H1 (cell line): ENCODE data around the gene MXI1. TPM values are rescaled to one million over a fixed set of nuclear protein-coding genes. Genes with fewer than 3 reads are reported as not detected.

Source experiments
- polyA plus RNA-seq, 7 experiments: library from polyadenylated mRNA; depleted of rRNA in 3 of 7; stranded (reverse) in 5 of 7; unstranded in 2 of 7; fragments of >200 nt in 5 of 7; fragments of 200-250 nt in 2 of 7; gene quantifications; 1 replicate in 5 of 7; 2 replicates in 1 of 7; 4 replicates in 1 of 7; pipeline versions ENCODE4 v1.2.1 to v1.2.3, GENCODE V29; 2011 to 2013; ENCODE audit warnings: missing spikeins in 2 of 7, mixed read lengths in 2 of 7
- total RNA-seq: library from RNA; stranded (reverse); fragmentation: NEBNext Ultra II Directional; extraction: Animal tissue kit (Norgen Biotek cat#: 25700); gene quantifications from 2 replicates; pipeline ENCODE4 v1.2.1, GENCODE V29; 2021

Gene MXI1
- total and polyA plus RNA-seq, 2 of the 8 experiments (the other 6 are each of a cell fraction or from before 2014, with no cell fraction given) = 5.7 to 8.8 TPM

Other genes starting within 250 kb of the MXI1 start
- 78.9 and 85.6 TPM in 2 replicates for gene ADD3, start 199.6 kb upstream of the MXI1 start, total RNA-seq
- gene ADD3, start 199.6 kb upstream of the MXI1 start, polyA plus RNA-seq (2011; rRNA removed) = 27.7 and 44.7 TPM in 2 replicates
- 48.6 and 53.5 TPM in 2 replicates for gene SMNDC1, start 97.3 kb downstream of the MXI1 start, total RNA-seq
- 4.3 and 8.1 TPM in 2 replicates for gene SMNDC1, start 97.3 kb downstream of the MXI1 start, polyA plus RNA-seq (2011; rRNA removed)